GM12878 (cell line): Measurements from ENCODE around the gene AGO4. TPM values are rescaled to one million over a fixed set of nuclear protein-coding genes. Genes with fewer than 3 reads are reported as not detected.

Experiments
- ATAC-seq: fragments of 200-7000 bp; cut with Tn5 transposase; 3 replicates; pipeline ENCODE4 v1.9.1; 2020; ENCODE audit warnings: mild to moderate bottlenecking, moderate library complexity
- BruUV-seq: library from RNA; stranded (reverse); fragments of 400-500 nt; replicated peaks from 2 replicates; lab custom pipeline; 2021; lab: Mats Ljungman, UMichigan
- CTCF ChIA-PET: fragments of 300-600 bp; sonication (Branson Sonifier 250); formaldehyde crosslinking; extraction: SDS; loops from one replicate; lab custom pipeline; 2021; ENCODE audit warnings: inconsistent platforms; lab: Yijun Ruan, JAX
- POLR2A ChIA-PET: fragments of 350-600 bp; formaldehyde crosslinking; extraction: SDS; loops from one replicate; lab custom pipeline; 2021; ENCODE audit warnings: inconsistent platforms; lab: Charles Lee
- RAD21 ChIA-PET: fragments of 300-600 bp; sonication (Branson Sonifier 250); formaldehyde crosslinking; loops from one replicate; lab custom pipeline; 2023; ENCODE audit warnings: antibody characterized with exemption; ENCODE audit not compliant: unreplicated experiment; lab: Charles Lee
- SMC1A ChIA-PET: fragments of 300-600 bp; sonication (Branson Sonifier 250); formaldehyde crosslinking; loops from one replicate; lab custom pipeline; 2023; ENCODE audit not compliant: unreplicated experiment, uncharacterized antibody; lab: Charles Lee
- DNase-seq: peaks from one replicate; pipeline ENCODE4 v3.0.0-alpha.2; 2011; ENCODE audit warnings: low read depth, low spot score
- FAIRE-seq: peaks from 3 replicates; lab custom pipeline; 2011; peaks lifted over from hg19 to GRCh38; lab: Jason Lieb, UNC
- H2AFZ ChIP-seq: 2 replicates; pipeline ENCODE4 v1.6.0; 2011; ENCODE audit warnings: low read depth, low read length, control low read depth; ENCODE audit not compliant: control insufficient read depth
- H3K27ac ChIP-seq: 2 replicates; pipeline ENCODE4 v1.5.1; 2011; ENCODE audit warnings: control low read depth; ENCODE audit not compliant: control insufficient read depth, insufficient read depth
- H3K27me3 ChIP-seq, 2 experiments: replicated peaks in 1 of 2; 2 replicates each; pipeline versions ENCODE4 v1.6.0 to v1.6.1; 2011; ENCODE audit warnings: low read length in 1 of 2; ENCODE audit not compliant: control insufficient read depth in 2 of 2, insufficient read depth in 2 of 2
- H3K36me3 ChIP-seq, 2 experiments: 2 replicates each; pipeline ENCODE4 v1.5.1; 2011; ENCODE audit warnings: low read length in 1 of 2; ENCODE audit not compliant: control insufficient read depth in 2 of 2, insufficient read depth in 2 of 2
- H3K4me1 ChIP-seq: 2 replicates; pipeline ENCODE4 v1.6.1; 2011; ENCODE audit warnings: mild to moderate bottlenecking, low read length, moderate library complexity, mixed read lengths; ENCODE audit not compliant: control insufficient read depth, insufficient read depth
- H3K4me2 ChIP-seq: 2 replicates; pipeline ENCODE4 v1.6.0; 2011; ENCODE audit warnings: control low read depth; ENCODE audit not compliant: control insufficient read depth, insufficient read depth
- H3K4me3 ChIP-seq: fragments of 200-600 bp; sonication (generic); 2 replicates; pipeline ENCODE4 v1.5.1; 2016
- H3K79me2 ChIP-seq: 2 replicates; pipeline ENCODE4 v1.6.0; 2011; ENCODE audit warnings: low read length; ENCODE audit not compliant: control insufficient read depth, insufficient read depth
- H3K9ac ChIP-seq: 2 replicates; pipeline ENCODE4 v1.8.0; 2011; ENCODE audit warnings: low read length, control low read depth, mixed read lengths; ENCODE audit not compliant: control insufficient read depth, insufficient read depth
- H3K9me3 ChIP-seq: replicated peaks from 3 replicates; pipeline ENCODE4 v1.5.1; 2011; ENCODE audit warnings: mild to moderate bottlenecking, low read length; ENCODE audit not compliant: control insufficient read depth, insufficient read depth
- H4K20me1 ChIP-seq: 2 replicates; pipeline ENCODE4 v1.6.0; 2011; ENCODE audit not compliant: control insufficient read depth, insufficient read depth
- BHLHE40 ChIP-seq, 2 experiments: fragments of 450-650 bp in 1 of 2; IDR thresholded peaks; 2 replicates each; pipeline ENCODE4 v1.6.1; 2011 to 2017; ENCODE audit warnings: low read depth in 2 of 2, borderline replicate concordance in 1 of 2, improper control_type of control experiment in 1 of 2, low read length in 1 of 2, mild to moderate bottlenecking in 1 of 2
- BMI1 ChIP-seq: fragments of 450-650 bp; IDR thresholded peaks from 2 replicates; pipeline ENCODE4 v1.6.1; 2016; ENCODE audit warnings: mild to moderate bottlenecking, moderate library complexity, borderline replicate concordance
- CBX3 ChIP-seq: fragments of 200-600 bp; sonication (generic); IDR thresholded peaks from 2 replicates; pipeline ENCODE4 v1.6.1; 2016; ENCODE audit warnings: low read depth, borderline replicate concordance
- EED ChIP-seq: sonication (generic); IDR thresholded peaks from 2 replicates; pipeline ENCODE4 v1.6.1; 2016; ENCODE audit warnings: antibody characterized with exemption, low read depth
- ESRRA ChIP-seq: IDR thresholded peaks from 2 replicates; pipeline ENCODE4 v1.6.1; 2012; ENCODE audit warnings: mild to moderate bottlenecking, low read length, improper control_type of control experiment
- EZH2 ChIP-seq: IDR thresholded peaks from 2 replicates; pipeline ENCODE4 v1.6.1; 2012; ENCODE audit warnings: low read depth, mild to moderate bottlenecking, control low read depth, inconsistent platforms, low read length, borderline replicate concordance; ENCODE audit not compliant: control insufficient read depth
- IKZF1 ChIP-seq: fragments of 450-650 bp; conservative IDR thresholded peaks from 2 replicates; pipeline ENCODE4 v1.6.1; 2017; ENCODE audit warnings: antibody characterized with exemption, mild to moderate bottlenecking
- NR2C2 ChIP-seq: IDR thresholded peaks from 2 replicates; pipeline ENCODE4 v1.6.1; 2011; ENCODE audit warnings: borderline replicate concordance, low read depth; ENCODE audit not compliant: control insufficient read depth, insufficient read length
- NRF1 ChIP-seq: conservative IDR thresholded peaks from 2 replicates; pipeline ENCODE4 v1.6.1; 2011; ENCODE audit warnings: mild to moderate bottlenecking, low read depth, low read length, improper control_type of control experiment
- PAX5 ChIP-seq: IDR thresholded peaks from 2 replicates; pipeline ENCODE4 v1.6.1; 2011; ENCODE audit warnings: low read depth, low read length, borderline replicate concordance
- SREBF1 ChIP-seq: IDR thresholded peaks from 2 replicates; pipeline ENCODE4 v1.6.1; 2012; ENCODE audit warnings: mild to moderate bottlenecking, low read length
- STAT1 ChIP-seq: fragments of 450-650 bp; conservative IDR thresholded peaks from 2 replicates; pipeline ENCODE4 v1.6.1; 2014; ENCODE audit warnings: antibody characterized with exemption, mild to moderate bottlenecking
- SUPT20H ChIP-seq: IDR thresholded peaks from 2 replicates; pipeline ENCODE4 v1.6.1; 2011; ENCODE audit warnings: low read depth, mild to moderate bottlenecking, low read length, moderate library complexity, borderline replicate concordance; ENCODE audit not compliant: control insufficient read depth
- WGBS: methylation state at CpG from one replicate; pipeline ENCODE4 v1.1.6; 2016; ENCODE audit warnings: low lambda C conversion rate; ENCODE audit not compliant: insufficient replicate concordance, insufficient coverage; ENCODE audit errors: missing lambda C conversion rate; 5-methylcytosine and 5-hydroxymethylcytosine counted together
- in situ Hi-C: fragments of 300-500 bp; cut with MboI; formaldehyde crosslinking; loops from 9 replicates; pipeline ENCODE4 v1.14.3; 2018; ENCODE audit warnings: mixed read lengths
- intact Hi-C: fragments of 100-400 bp; cut with micrococcal nuclease; formaldehyde crosslinking; loops from one replicate; pipeline ENCODE4 v1.14.2; 2022; ENCODE audit not compliant: unreplicated experiment
- polyA plus RNA-seq, 11 experiments: library from polyadenylated mRNA; depleted of rRNA in 4 of 11; unstranded in 6 of 11; stranded (reverse) in 5 of 11; fragments of >200 nt; fragmentation: Nextera tagmentation in 4 of 11; fragmentation: Illumina TruSeq in 1 of 11; extraction: Ambion mirVana in 4 of 11; extraction: Trizol in 1 of 11; gene quantifications; 1 replicate in 1 of 11; 2 replicates in 10 of 11; pipeline versions ENCODE4 v1.2.1 to v1.2.3, GENCODE V29; 2011 to 2016; ENCODE audit warnings: inconsistent platforms in 2 of 11, missing spikeins in 2 of 11, low read depth in 1 of 11
- total RNA-seq, 4 experiments: library from RNA; depleted of rRNA in 3 of 4; stranded (reverse); fragments of >200 nt in 3 of 4; fragmentation: Illumina TruSeq in 1 of 4; extraction: Trizol in 1 of 4; gene quantifications; 2 replicates each; pipeline versions ENCODE4 v1.2.1 to v1.2.3, GENCODE V29; 2013 to 2021
- TF ChIP-seq, protein P1 (sequence below): fragments of 450-650 bp; IDR thresholded peaks from 2 replicates; pipeline ENCODE4 v1.6.1; 2017; ENCODE audit warnings: mild to moderate bottlenecking, moderate library complexity
- TF ChIP-seq, protein P2 (sequence below): IDR thresholded peaks from 2 replicates; pipeline ENCODE4 v1.6.1; 2011; ENCODE audit warnings: mild to moderate bottlenecking, low read depth, low read length, moderate library complexity; ENCODE audit not compliant: insufficient replicate concordance
- TF ChIP-seq, protein P3 (sequence below): fragments of 450-650 bp; IDR thresholded peaks from 2 replicates; pipeline ENCODE4 v1.6.1; 2016; ENCODE audit warnings: mild to moderate bottlenecking
- TF ChIP-seq, protein P4 (sequence below): fragments of 450-650 bp; conservative IDR thresholded peaks from 2 replicates; pipeline ENCODE4 v1.6.1; 2017; ENCODE audit warnings: mild to moderate bottlenecking, moderate library complexity

The AGO4 gene
- total and polyA plus RNA-seq, 10 of the 15 experiments (the other 5 are each of a cell fraction or from before 2014, with no cell fraction given) = 1.2 to 7.9 (median 3.2) TPM

DNA sequence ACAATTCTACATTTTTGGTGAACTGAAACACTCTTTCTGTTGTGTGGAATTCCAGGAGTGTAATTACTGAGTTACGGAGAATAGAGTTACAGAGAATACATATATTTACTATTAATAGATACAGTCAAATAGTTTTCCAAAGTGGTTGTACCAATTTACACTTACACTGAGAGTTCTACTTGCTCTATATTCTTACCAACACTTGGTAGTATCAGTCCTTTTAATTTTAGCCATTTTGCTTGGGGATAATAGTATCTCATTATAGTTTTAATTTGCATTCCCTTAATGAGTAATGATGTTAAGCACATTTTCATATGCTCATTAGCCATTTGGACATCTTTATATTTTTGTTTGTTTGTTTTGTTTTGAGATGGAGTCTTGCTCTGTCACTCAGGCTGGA lies 28.9 kb downstream of the AGO4 start:
- Histone ChIP-seq H4K20me1 (no peaks in the 10 kb centered on the region), H2AFZ (no peak overlapping the region), H3K4me2 (no peak overlapping the region), H3K9me3 (no peaks in the 10 kb centered on the region), H3K9ac (no peak overlapping the region), H3K27ac (no peak overlapping the region), H3K4me3 (no peak overlapping the region), H3K79me2 (no peaks in the 10 kb centered on the region), H3K27me3 (no peaks in the 10 kb centered on the region), H3K4me1 (no peaks in the 10 kb centered on the region), H3K36me3 (peaks cover 0 to 2% of the 10 kb centered on the region in 2 experiments; a peak in 1 of 4 replicates)
- 100% methylated on average over 1 of the region's 1 CpG for WGBS
- FAIRE-seq (no peak), ATAC-seq (no peak), DNase-seq (no peak)
- POLR2A ChIA-PET = no interaction called here
- in situ Hi-C loops (no loop called here), intact Hi-C loops (no loop called here)
- BruUV-seq = no TSS peak
- CTCF ChIA-PET = no interaction called here
- SMC1A ChIA-PET = no interaction called here
- RAD21 ChIA-PET = no interaction called here
- TF ChIP-seq BMI1 (no peak), PAX5 (no peak), EED (no peak), BHLHE40 (IDR thresholded peaks at IDR 0.05; ENCODE audit: borderline replicate concordance in 1 of 2, low read depth in 2 of 2, low read length in 1 of 2) (no peak), STAT1 (no peak), EZH2 (no peak), NR2C2 (no peak), SUPT20H (no peak), SREBF1 (no peak), CBX3 (no peak), NRF1 (no peak), IKZF1 (no peak), ESRRA (no peak)
- TF ChIP-seq, protein P1, sequence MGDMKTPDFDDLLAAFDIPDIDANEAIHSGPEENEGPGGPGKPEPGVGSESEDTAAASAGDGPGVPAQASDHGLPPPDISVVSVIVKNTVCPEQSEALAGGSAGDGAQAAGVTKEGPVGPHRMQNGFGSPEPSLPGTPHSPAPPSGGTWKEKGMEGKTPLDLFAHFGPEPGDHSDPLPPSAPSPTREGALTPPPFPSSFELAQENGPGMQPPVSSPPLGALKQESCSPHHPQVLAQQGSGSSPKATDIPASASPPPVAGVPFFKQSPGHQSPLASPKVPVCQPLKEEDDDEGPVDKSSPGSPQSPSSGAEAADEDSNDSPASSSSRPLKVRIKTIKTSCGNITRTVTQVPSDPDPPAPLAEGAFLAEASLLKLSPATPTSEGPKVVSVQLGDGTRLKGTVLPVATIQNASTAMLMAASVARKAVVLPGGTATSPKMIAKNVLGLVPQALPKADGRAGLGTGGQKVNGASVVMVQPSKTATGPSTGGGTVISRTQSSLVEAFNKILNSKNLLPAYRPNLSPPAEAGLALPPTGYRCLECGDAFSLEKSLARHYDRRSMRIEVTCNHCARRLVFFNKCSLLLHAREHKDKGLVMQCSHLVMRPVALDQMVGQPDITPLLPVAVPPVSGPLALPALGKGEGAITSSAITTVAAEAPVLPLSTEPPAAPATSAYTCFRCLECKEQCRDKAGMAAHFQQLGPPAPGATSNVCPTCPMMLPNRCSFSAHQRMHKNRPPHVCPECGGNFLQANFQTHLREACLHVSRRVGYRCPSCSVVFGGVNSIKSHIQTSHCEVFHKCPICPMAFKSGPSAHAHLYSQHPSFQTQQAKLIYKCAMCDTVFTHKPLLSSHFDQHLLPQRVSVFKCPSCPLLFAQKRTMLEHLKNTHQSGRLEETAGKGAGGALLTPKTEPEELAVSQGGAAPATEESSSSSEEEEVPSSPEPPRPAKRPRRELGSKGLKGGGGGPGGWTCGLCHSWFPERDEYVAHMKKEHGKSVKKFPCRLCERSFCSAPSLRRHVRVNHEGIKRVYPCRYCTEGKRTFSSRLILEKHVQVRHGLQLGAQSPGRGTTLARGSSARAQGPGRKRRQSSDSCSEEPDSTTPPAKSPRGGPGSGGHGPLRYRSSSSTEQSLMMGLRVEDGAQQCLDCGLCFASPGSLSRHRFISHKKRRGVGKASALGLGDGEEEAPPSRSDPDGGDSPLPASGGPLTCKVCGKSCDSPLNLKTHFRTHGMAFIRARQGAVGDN = no peak
- TF ChIP-seq, protein P2, sequence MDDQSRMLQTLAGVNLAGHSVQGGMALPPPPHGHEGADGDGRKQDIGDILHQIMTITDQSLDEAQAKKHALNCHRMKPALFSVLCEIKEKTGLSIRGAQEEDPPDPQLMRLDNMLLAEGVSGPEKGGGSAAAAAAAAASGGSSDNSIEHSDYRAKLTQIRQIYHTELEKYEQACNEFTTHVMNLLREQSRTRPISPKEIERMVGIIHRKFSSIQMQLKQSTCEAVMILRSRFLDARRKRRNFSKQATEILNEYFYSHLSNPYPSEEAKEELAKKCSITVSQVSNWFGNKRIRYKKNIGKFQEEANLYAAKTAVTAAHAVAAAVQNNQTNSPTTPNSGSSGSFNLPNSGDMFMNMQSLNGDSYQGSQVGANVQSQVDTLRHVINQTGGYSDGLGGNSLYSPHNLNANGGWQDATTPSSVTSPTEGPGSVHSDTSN = no peak
- TF ChIP-seq, protein P3, sequence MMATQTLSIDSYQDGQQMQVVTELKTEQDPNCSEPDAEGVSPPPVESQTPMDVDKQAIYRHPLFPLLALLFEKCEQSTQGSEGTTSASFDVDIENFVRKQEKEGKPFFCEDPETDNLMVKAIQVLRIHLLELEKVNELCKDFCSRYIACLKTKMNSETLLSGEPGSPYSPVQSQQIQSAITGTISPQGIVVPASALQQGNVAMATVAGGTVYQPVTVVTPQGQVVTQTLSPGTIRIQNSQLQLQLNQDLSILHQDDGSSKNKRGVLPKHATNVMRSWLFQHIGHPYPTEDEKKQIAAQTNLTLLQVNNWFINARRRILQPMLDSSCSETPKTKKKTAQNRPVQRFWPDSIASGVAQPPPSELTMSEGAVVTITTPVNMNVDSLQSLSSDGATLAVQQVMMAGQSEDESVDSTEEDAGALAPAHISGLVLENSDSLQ = no peak
- TF ChIP-seq, protein P4, sequence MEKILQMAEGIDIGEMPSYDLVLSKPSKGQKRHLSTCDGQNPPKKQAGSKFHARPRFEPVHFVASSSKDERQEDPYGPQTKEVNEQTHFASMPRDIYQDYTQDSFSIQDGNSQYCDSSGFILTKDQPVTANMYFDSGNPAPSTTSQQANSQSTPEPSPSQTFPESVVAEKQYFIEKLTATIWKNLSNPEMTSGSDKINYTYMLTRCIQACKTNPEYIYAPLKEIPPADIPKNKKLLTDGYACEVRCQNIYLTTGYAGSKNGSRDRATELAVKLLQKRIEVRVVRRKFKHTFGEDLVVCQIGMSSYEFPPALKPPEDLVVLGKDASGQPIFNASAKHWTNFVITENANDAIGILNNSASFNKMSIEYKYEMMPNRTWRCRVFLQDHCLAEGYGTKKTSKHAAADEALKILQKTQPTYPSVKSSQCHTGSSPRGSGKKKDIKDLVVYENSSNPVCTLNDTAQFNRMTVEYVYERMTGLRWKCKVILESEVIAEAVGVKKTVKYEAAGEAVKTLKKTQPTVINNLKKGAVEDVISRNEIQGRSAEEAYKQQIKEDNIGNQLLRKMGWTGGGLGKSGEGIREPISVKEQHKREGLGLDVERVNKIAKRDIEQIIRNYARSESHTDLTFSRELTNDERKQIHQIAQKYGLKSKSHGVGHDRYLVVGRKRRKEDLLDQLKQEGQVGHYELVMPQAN = no peak
